GM12872 (cell line): ENCODE measurements around the gene GALNT8.

Experiments used
- CTCF ChIP-seq: IDR thresholded peaks from 3 replicates; pipeline ENCODE4 v1.5.1; 2011; ENCODE audit warnings: low read depth, mild to moderate bottlenecking, low read length, moderate library complexity; ENCODE audit not compliant: insufficient read depth

The GALNT8 gene

GRCh38 chr12:4720637-4720995 is 416 bp downstream of the GALNT8 start:
- TF ChIP-seq CTCF: no peak

GRCh38 chr12:4723226-4723625 is 3.0 kb downstream of the GALNT8 start:
- no peak for TF ChIP-seq CTCF

GRCh38 chr12:4725057-4725456 is 4.9 kb downstream of the GALNT8 start:
- TF ChIP-seq CTCF: no peak

GRCh38 chr12:4734625-4735340 is 14.6 kb downstream of the GALNT8 start:
- TF ChIP-seq CTCF: no peak

- no peak for TF ChIP-seq CTCF
Observed at GRCh38 chr12:4736091-4736490, 15.9 kb downstream of the GALNT8 start.

- no peak for TF ChIP-seq CTCF
Observed at GRCh38 chr12:4738541-4738940, 18.3 kb downstream of the GALNT8 start.

- no peak for TF ChIP-seq CTCF
Observed at GRCh38 chr12:4742416-4742970, 22.3 kb downstream of the GALNT8 start.
